H1 (cell line): ENCODE results near the gene ISM1.

ENCODE experiments used
- CBX5 ChIP-seq: fragments of 300-800, 300-1000 bp; sonication (generic); IDR thresholded peaks from 2 replicates; pipeline ENCODE4 v1.7.1; 2016; ENCODE audit warnings: antibody characterized with exemption, low read length, low read depth
- CEBPB ChIP-seq: IDR thresholded peaks from 2 replicates; pipeline ENCODE4 v1.6.1; 2012; ENCODE audit warnings: low read depth, low read length
- EZH2 ChIP-seq: fragments of 200-600 bp; sonication (generic); IDR thresholded peaks from 2 replicates; pipeline ENCODE4 v1.7.1; 2012; ENCODE audit warnings: low read depth, mild to moderate bottlenecking, moderate library complexity, low read length, inconsistent platforms; ENCODE audit not compliant: severe bottlenecking
- GABPA ChIP-seq: IDR thresholded peaks from 2 replicates; pipeline ENCODE4 v1.6.1; 2011; ENCODE audit warnings: mild to moderate bottlenecking, low read length, moderate library complexity, borderline replicate concordance; ENCODE audit not compliant: insufficient read depth
- NRF1 ChIP-seq: IDR thresholded peaks from 2 replicates; pipeline ENCODE4 v1.6.1; 2011; ENCODE audit warnings: mild to moderate bottlenecking, low read depth, low read length, improper control_type of control experiment
- POLR2A ChIP-seq, 2 experiments: IDR thresholded peaks; 1 replicate in 1 of 2; 2 replicates in 1 of 2; pipeline ENCODE4 v1.6.1; 2011; ENCODE audit warnings: low read depth in 2 of 2, low read length in 2 of 2, mild to moderate bottlenecking in 2 of 2; ENCODE audit errors: control extremely low read depth in 1 of 2
- POLR2AphosphoS5 ChIP-seq: IDR thresholded peaks from 2 replicates; pipeline ENCODE4 v1.6.1; 2011; ENCODE audit warnings: low read depth, low read length
- RFX5 ChIP-seq: IDR thresholded peaks from 2 replicates; pipeline ENCODE4 v1.6.1; 2011; ENCODE audit warnings: low read depth, low read length, improper control_type of control experiment, borderline replicate concordance
- SP1 ChIP-seq: IDR thresholded peaks from 2 replicates; pipeline ENCODE4 v1.6.1; 2011; ENCODE audit warnings: low read depth, low read length
- SRF ChIP-seq: IDR thresholded peaks from 2 replicates; pipeline ENCODE4 v1.6.1; 2011; ENCODE audit warnings: mild to moderate bottlenecking, low read depth, low read length, moderate library complexity
- TAF7 ChIP-seq: optimal IDR thresholded peaks from 2 replicates; pipeline ENCODE3; 2011; ENCODE audit warnings: low read depth, mild to moderate bottlenecking, inconsistent platforms, low read length, moderate library complexity, borderline replicate concordance
- USF2 ChIP-seq: IDR thresholded peaks from 2 replicates; pipeline ENCODE4 v1.6.1; 2011; ENCODE audit warnings: low read length, improper control_type of control experiment
- TF ChIP-seq, protein P1 (sequence below), 3 experiments: IDR thresholded peaks; 1 replicate in 2 of 3; 2 replicates in 1 of 3; pipeline versions ENCODE4 v1.5.1 to v1.6.1; 2011; ENCODE audit warnings: low read length in 3 of 3, mild to moderate bottlenecking in 3 of 3, inconsistent platforms in 2 of 3, low read depth in 1 of 3, moderate library complexity in 1 of 3; ENCODE audit not compliant: insufficient read depth in 1 of 3; ENCODE audit errors: control extremely low read depth in 1 of 3

- no peak for TF ChIP-seq POLR2AphosphoS5
- TF ChIP-seq, protein P1, sequence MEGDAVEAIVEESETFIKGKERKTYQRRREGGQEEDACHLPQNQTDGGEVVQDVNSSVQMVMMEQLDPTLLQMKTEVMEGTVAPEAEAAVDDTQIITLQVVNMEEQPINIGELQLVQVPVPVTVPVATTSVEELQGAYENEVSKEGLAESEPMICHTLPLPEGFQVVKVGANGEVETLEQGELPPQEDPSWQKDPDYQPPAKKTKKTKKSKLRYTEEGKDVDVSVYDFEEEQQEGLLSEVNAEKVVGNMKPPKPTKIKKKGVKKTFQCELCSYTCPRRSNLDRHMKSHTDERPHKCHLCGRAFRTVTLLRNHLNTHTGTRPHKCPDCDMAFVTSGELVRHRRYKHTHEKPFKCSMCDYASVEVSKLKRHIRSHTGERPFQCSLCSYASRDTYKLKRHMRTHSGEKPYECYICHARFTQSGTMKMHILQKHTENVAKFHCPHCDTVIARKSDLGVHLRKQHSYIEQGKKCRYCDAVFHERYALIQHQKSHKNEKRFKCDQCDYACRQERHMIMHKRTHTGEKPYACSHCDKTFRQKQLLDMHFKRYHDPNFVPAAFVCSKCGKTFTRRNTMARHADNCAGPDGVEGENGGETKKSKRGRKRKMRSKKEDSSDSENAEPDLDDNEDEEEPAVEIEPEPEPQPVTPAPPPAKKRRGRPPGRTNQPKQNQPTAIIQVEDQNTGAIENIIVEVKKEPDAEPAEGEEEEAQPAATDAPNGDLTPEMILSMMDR (IDR thresholded peaks at IDR 0.05; ENCODE audit: control extremely low read depth in 1 of 3, insufficient read depth in 1 of 3, low read depth in 1 of 3, low read length in 3 of 3) = no peak
- no peak for TF ChIP-seq EZH2
- TF ChIP-seq NRF1 = no peak
- no peak for TF ChIP-seq USF2
- no peak for TF ChIP-seq CBX5
- TF ChIP-seq SP1 = no peak
- TF ChIP-seq GABPA = no peak
- no peak for TF ChIP-seq CEBPB
- no peak for TF ChIP-seq RFX5
- no peak for TF ChIP-seq SRF
- TF ChIP-seq POLR2A (IDR thresholded peaks at IDR 0.05; ENCODE audit: control extremely low read depth in 1 of 2, low read depth in 2 of 2, low read length in 2 of 2) = no peak
- no peak for TF ChIP-seq TAF7
Observed at GRCh38 chr20:13207016-13207415, 14.1 kb upstream of the ISM1 start.
